HL-60/S4 treated with phorbol 12-myristate 13-acetate at 8.2 ng/mL for 4 days and 3 days (cell line): ENCODE measurements around the gene ETNK1.

Experiments
- in situ Hi-C: fragments of 300-500 bp; cut with MboI; formaldehyde crosslinking; loops from 2 replicates; pipeline ENCODE4 v1.15.0; 2022; ENCODE audit warnings: low sequenced_read_pairs

ETNK1 gene

DNA sequence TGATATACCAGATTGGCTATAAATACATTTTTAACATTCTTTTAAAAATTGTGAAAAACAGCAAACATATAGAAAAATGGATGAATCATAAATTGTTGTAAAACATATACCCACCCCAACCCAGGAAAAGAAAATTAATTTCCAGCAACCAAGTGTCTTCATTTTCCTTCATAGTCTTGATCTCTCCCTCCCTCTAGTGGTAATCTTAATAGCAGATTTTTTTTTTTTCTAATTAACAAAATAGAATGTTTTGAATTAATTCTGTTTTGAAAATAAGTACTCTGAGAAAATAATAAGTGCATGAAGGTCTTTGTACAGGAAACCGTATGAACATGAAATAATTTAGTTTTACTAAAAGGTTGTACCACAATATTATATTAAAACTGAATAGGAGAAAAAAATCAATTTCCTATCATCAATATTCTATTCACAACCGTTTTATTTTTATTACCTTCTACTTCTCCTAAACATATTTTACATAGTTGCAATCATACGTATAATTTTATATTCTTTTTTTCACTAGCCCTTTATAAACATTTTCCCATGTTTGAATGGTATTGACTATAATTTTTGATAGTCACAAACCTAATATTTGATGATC lies 7.0 kb downstream of the ETNK1 start:
- in situ Hi-C loops: no loop called here

DNA sequence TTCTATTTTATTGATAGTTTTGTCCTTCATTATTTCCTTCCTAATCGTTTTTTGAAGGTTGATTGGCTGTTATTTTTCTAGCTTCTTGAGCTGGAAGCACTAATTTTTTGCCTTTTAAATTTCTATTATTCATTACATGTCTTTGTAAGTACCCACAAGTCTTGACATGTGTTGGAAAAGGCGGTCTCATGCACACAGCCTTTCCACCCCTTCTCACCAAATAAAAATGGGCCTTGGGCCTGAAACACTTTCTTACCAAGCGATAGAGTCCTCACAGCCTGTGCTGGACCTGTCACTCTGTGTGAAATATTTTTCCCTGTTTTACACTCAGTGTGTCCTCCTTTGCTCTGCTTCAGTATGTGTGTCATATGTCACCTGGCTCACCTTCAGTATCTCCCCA lies 9.9 kb downstream of the ETNK1 start:
- in situ Hi-C loops: no loop called here

DNA sequence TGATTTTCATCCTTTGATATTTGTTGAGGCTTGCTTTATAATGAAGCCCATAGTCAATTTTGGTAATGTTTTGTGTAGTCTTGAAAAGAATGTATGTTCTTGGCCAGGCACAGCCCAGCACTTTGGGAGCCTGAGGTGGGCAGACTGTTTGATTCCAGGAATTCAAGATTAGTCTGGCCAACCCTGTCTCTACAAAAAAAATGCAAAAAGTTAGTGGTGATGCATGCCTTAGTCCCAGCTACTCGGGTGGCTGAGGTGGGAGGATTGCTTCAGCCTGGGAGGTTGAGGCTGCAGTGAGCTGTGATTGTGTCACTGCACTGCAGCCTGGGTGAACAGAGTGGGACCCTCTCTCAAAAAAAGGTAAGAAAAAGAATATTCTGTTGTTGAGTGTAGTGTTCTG lies 10.8 kb downstream of the ETNK1 start:
- in situ Hi-C loops: no loop called here

DNA sequence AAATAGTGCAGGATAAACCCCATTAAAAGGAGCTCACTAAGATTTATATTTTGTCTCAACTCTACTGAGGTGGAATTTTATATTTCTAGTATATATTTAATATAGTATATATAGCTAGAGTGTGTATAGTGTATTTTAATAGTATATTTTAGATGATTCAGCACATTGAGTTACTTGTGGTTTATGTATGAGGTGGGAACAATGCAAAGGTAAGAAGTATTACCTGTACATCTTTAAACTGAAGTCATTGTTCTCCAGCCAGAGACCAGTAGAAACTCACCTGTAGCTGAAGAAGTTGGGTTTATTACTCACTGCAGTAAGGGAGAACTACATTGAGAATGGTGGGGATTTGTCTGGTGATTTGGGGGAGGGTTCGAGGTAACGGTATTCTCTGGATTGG lies 15.9 kb downstream of the ETNK1 start:
- in situ Hi-C loops: no loop called here

DNA sequence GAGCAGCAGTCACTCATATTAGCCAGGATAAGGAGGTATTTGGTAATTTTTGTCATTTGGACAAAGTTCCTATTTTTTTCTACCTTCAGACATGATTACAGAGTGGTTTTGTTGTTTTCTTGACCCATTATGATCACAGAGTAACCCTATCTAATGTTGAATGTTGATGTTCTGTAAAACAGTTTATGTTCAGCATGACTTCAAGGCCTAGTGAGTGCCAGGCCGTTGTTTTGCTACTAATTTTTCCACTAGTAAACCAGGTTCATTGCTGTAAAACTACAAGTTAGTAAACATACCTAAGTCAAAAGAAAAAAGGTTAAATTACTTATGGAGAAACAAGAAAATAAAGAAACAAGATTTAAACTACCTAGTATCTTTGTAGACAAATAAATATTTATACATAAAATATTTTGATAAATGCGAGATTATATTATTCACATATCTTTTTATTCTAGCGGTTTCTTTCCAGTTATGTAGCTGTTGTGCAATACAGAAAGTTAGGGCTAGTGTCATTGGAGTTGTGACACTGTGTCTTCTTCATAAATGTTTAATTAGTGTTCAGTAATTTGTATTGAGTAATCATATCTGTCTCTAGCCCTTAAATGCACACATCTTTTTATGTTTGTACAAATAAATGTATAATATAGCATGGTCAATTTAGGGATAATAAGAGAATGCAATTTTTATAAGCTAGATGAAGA lies 16.5 kb downstream of the ETNK1 start:
- in situ Hi-C loops: no loop called here

DNA sequence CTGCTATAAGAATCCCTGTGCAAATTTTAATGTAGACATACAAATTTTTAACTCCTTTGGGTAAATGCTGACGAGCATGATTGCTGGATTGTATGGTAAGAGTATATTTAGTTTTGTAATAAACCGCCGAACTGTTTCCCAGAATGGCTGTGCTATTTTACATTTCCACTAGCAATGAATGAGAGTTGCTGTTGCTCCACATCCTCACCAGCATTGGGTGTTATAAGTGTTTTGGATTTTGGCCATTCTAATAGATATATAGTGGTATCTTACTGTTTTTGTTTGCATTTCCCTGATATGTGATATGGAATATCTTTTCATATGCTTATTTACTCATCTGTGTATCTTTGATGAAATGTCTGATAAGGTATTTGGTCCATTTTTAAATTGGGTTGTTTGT lies 23.7 kb downstream of the ETNK1 start:
- in situ Hi-C loops: no loop called here

DNA sequence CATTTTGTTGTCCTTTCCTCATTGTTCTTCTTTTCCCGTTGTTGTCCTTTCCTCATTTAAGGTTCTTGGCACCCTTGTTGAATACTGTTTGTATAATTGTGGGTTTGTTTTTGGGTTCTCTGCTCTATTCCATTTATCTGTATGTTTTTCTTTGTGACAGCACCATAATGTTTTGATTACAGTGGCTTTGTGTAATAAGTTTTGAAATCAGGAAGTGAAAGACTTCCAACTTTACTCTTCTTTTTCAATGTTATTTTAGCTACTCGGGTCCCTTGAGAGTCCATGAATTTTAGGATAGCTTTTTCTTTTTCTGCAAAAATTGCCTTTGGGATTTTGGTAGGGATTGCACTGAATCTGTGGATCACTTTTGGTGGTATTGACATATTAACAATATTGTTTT lies 28.1 kb downstream of the ETNK1 start:
- in situ Hi-C loops: no loop called here

DNA sequence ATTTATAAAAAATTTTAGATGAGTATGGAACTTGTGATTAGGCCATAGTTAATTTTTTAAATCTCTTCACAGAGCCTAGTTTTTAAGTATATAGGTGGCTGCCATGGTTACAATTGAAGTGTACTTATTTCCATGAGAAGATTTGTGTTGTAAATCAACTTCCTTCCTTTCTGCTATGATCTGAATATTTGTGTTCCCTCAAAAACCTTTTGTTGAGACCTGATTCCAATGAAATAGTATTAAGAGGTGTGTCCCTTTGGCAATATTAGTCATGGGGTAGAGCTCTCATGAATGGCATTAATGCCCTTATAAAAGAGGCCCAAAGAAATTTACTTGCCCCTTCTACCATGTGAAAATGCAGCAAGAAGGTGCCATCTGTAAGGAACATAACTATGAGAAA lies 28.8 kb downstream of the ETNK1 start:
- in situ Hi-C loops: no loop called here

DNA sequence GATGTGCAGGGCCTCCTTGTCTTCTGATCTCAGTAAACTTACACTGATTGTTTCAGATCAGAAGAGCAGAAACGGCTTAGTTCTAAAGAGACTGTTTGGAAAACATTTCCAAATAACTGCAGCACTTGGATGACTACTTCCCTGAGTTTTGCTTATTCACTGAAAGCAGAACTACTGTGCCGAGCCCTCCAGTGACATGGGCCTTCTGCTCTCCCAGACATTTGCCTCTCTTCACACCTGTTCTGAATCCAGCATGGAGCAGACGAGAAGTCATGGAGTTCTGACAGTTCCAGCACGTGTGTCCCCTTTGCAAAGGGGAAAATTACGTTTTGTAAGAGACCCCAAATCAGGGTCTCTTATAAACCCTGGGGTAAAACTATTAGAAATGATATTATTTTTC lies 31.4 kb downstream of the ETNK1 start:
- in situ Hi-C loops: no loop called here

DNA sequence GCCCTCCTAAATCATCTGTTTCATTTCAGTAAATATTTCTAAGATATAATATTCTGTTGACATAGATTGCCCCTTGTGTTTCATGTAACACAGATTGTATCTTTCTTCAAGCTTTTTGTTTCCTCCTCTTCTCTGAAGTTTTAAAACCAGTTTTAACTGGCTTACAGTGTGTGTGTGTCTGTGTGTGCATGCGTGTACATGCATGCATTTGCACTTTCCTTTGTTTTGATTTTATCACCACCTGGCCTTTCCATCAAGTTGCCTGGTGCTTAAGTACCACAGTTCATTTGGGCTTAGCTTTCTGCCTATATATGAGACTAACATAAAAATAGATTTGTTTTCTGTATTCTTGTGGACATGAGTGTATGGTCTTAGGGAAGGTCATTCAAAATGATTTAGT lies 31.9 kb downstream of the ETNK1 start:
- in situ Hi-C loops: no loop called here

DNA sequence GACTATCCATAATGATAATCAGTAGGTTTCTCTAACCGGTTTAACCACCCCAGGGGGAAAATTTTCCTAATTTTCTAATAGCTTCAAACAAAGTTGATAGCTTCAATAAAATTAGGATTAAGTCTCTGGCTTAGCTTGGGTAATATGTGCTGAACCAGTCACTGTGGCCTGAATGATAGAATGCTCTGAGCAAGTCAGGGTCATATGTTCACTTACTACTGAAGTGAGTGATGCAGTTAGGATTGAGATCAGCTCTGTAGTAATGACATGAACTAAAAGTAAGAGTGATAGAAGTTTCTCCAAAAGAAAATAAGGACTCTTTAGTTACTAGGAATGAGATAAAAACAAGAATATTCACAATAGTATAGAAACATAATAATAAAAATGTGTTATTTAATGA lies 32.6 kb downstream of the ETNK1 start:
- in situ Hi-C loops: no loop called here

DNA sequence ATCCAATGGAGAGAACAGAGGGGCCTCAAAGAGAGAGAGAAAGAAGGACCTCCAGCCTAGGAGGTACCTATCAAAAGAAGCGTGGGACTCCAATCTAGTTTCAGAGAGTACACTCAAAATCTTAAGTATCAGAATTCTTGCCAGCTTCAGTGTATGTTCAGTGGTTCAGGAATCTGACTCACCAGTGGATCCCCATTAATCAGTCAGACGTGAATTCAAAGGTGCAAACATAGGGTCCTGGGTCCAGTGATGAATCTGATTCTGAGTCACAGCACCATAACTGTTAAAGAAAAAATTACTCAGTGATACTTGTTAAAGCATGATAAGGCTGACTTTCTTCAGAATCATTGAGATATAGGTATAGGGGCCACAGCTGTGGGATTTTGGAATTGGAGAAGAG lies 33.2 kb downstream of the ETNK1 start:
- in situ Hi-C loops: no loop called here

DNA sequence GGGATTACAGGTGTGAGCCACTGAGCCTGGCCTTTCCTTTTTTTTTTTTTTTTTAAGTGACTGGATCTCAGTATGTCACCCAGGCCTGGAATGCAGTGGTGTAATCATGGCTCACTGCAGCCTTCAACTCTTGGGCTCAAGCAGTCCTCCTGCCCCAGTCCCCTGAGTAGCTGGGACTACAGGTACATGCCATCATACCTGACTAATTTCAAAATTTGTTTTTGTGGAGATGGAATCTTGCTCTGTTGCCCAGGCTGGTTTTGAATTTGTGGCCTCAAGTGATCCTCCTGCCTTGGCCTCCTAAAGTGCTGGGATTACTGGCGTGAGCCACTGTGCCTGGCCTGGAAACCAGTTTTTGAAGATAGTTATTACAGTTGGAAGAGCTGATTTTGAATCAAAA lies 37.4 kb downstream of the ETNK1 start:
- in situ Hi-C loops: no loop called here

DNA sequence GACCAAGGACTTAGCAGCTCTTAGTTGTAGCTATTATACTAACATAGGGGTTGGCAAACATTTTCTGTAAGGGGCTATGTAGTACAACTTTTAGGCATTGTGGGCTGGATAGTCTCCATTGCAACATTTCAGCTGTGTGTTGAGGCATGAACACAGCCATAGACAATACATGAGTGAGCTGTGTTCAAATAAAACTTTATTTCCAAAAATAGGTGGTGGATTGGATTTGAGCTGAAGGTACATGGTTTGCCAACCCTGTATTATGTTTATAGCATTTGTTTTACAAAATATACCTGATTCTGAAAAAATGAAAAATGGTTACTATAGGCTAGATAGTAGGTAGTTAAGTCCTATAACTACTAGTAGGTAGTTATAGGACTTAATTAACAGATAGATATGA lies 40.5 kb downstream of the ETNK1 start:
- in situ Hi-C loops: no loop called here

DNA sequence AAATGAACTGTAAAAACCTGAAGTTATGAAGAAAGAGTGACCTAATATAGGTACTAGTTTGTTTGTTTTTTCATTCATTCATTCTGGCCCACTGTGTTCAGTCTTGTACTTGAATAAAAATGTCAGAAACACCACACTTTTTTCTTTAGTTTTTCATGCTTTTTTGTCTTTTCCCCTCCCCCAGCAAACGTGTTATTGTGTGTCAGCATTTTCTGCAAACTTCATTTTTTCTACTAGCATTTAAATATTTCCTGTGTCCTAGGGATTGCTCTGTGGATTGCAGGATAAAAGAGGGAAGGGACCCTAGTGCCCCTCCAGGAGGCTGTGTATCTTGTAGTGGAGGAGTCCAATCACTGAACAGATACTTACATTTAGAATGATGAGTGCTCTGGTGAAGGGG lies 42.2 kb downstream of the ETNK1 start:
- in situ Hi-C loops: no loop called here

DNA sequence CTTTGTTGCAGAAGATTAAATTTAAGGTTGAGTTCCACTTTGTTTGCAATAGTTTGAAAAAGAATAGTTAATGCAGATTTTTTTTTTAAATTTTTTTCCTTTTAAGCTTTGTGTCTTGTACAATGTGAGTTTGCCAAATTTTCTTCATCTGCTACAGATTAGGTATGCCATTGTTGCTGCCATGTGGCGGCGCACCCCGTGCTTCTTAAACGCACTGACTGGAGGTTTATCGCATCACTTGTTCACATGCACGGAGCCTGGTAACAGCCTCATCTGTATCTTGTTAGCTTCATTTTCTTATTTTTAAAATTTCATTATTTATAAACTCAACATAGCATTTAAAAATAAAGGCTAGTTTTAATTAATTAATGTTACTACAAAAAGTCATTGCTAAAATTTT lies 43.5 kb downstream of the ETNK1 start:
- in situ Hi-C loops: no loop called here

DNA sequence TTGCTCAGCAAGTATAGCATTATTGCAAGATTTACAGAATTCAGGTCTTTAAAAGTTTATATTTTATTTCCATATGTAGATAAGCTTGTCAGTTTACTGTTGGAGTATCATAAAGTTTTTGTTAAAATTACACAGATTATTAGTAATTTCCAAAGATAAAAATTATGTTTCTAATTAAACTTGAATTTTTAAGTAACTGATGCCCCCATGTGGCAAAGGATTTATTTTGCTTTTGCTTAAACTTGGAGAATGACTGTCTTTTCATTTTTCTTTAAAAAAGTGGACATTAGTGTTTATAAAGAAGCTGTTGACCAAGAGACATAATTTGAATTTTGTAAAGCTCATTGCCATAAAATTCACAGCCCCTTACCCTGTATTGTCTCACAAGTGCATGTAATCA lies 45.8 kb downstream of the ETNK1 start:
- in situ Hi-C loops: no loop called here

DNA sequence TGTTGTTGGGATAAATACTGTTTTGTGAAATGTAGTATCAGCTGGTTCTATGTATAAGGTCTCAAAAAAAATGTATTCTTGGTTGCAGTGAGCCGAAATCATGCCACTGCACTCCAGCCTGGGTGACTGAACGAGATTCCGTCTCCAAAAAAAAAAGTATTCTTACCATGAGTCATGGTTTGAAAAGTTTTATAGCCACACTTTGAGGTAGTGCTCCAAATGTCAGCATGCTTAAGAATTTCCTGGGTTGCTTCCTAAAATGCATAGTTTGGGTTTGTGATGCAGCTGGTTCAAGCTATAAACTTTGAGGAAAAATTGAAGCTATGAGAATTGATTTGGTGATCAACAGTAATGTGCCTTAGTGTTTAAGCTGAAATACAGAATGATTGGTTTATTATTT lies 48.0 kb downstream of the ETNK1 start:
- in situ Hi-C loops: no loop called here

DNA sequence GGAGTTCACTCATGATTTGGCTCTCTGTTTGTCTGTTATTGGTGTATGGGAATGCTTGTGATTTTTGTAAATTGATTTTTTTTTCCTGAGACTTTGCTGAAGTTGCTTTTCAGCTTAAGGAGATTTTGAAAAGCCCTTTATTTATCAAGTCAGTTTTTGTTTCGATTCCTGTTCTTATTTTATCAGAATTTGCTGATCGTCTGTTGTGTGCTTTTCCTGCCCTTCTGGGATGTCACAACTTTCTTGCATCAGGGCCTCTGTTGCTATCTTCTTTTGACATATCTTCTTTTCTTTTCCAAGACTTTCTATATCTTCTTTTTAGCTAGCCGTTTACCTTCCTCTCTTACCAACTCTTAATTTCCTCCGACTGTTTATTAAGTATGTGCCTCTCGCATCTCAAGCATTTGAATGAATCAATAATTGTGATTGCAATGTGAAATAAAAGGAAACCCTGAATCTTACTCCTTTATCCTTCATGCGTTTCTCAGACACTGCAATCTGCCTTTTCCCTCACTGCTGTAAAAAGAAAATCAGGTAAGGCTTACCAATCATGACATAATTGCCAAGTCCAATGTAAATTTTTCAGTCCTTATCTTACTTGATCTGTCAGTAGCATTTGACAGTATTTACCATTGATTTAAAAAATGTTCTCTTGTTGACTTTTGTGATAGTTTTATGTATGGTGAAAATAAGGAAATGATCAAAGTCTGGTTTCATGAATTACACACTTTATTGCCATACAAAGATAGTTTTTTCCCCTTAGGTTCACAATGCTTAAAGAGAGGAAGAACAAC lies 53.0 kb downstream of the ETNK1 start:
- in situ Hi-C loops: no loop called here

DNA sequence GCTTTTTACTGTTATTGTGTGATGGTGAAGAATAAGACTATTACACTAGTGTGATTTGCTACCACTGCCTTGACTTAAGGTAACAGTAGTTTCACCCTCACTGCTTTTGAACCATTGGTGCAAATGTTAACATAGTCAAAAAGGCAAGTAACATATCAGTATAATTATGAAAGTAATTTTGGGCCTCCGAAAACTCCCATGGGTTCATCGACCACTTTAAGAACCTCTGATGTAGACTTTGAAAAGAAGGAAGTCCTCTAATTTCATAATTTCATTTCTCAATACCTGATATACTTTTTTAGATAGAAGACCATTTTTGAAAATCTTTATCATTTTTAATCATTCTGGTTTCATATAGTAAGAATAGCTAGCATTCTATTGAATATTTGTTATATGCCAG lies 57.7 kb downstream of the ETNK1 start:
- in situ Hi-C loops: no loop called here

DNA sequence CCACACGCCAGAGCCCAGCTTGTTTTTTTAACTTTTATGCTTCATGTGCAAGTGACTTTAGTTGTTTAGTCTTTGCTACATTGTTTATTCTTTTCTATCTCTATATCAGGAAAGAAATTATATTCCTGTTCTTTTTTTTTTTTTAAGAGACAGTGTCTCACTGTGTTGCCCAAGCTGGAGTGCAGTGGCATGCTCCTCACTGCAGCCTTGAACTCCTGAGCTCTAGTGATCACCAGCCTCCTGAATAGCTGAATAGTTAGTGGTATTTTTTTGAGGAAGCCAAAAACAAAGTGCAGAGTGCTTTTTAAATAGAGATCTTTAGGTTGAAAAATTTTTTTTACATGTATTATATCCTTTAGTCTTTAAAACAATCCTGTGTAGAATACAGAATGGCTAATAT lies 58.2 kb downstream of the ETNK1 start:
- in situ Hi-C loops: no loop called here
